Measurements from ENCODE around the gene SGSM1. TPM values are rescaled to one million over a fixed set of nuclear protein-coding genes. Genes with fewer than 3 reads are reported as not detected.

Gene SGSM1
- total and polyA plus RNA-seq, 2 donors (not counting 1 experiment from before 2014, with no cell fraction given) = not detected

GRCh38 chr22:24765166-24765565 lies 40.8 kb upstream of the SGSM1 start:
- Histone ChIP-seq H3K4me2 (ENCODE audit: extremely low read depth, insufficient read depth, low read length) (no peak overlapping the region), H2AFZ (ENCODE audit: low read length) (no peak overlapping the region), H3K27ac (ENCODE audit: insufficient read depth, low read length) (no peak overlapping the region), H3K9ac (ENCODE audit: insufficient read depth, low read length) (no peak overlapping the region), H4K20me1 (ENCODE audit: control insufficient read depth, extremely low read depth, insufficient read depth, low read length) (no peaks in the 10 kb centered on the region), H3K36me3 (ENCODE audit: control insufficient read depth, insufficient read depth, low read length) (no peaks in the 10 kb centered on the region), H3K27me3 (ENCODE audit: control insufficient read depth, insufficient read depth, low read length) (no peaks in the 10 kb centered on the region), H3K4me3 (replicated peaks in 1 of 4; ENCODE audit: control extremely low read depth in 1 of 4, insufficient read depth in 1 of 4, low read depth in 3 of 4, low read length in 4 of 4) (no peak overlapping the region), H3K79me2 (ENCODE audit: control insufficient read depth, insufficient read depth, low read length) (no peaks in the 10 kb centered on the region), H3K9me3 (ENCODE audit: control insufficient read depth, insufficient read depth, low read depth, low read length) (no peaks in the 10 kb centered on the region), H3K4me1 (ENCODE audit: control insufficient read depth, extremely low read depth, insufficient read depth, low read length) (no peaks in the 10 kb centered on the region)
- TF ChIP-seq, protein P1, sequence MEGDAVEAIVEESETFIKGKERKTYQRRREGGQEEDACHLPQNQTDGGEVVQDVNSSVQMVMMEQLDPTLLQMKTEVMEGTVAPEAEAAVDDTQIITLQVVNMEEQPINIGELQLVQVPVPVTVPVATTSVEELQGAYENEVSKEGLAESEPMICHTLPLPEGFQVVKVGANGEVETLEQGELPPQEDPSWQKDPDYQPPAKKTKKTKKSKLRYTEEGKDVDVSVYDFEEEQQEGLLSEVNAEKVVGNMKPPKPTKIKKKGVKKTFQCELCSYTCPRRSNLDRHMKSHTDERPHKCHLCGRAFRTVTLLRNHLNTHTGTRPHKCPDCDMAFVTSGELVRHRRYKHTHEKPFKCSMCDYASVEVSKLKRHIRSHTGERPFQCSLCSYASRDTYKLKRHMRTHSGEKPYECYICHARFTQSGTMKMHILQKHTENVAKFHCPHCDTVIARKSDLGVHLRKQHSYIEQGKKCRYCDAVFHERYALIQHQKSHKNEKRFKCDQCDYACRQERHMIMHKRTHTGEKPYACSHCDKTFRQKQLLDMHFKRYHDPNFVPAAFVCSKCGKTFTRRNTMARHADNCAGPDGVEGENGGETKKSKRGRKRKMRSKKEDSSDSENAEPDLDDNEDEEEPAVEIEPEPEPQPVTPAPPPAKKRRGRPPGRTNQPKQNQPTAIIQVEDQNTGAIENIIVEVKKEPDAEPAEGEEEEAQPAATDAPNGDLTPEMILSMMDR (conservative IDR thresholded peaks at IDR 0.05 in 1 of 2, IDR thresholded peaks at IDR 0.05 in 1 of 2; ENCODE audit: low read depth in 1 of 2, low read length in 2 of 2) = no peak
- TF ChIP-seq EZH2 (IDR thresholded peaks at IDR 0.05; ENCODE audit: low read length, missing control alignments) = no peak
- DNase-seq (ENCODE audit: low read depth in 2 of 2) = no peak

- Histone ChIP-seq H3K9ac (ENCODE audit: insufficient read depth, low read length) (no peak overlapping the region), H2AFZ (ENCODE audit: low read length) (no peak overlapping the region), H3K27me3 (ENCODE audit: control insufficient read depth, insufficient read depth, low read length) (no peaks in the 10 kb centered on the region), H4K20me1 (ENCODE audit: control insufficient read depth, extremely low read depth, insufficient read depth, low read length) (no peaks in the 10 kb centered on the region), H3K4me1 (ENCODE audit: control insufficient read depth, extremely low read depth, insufficient read depth, low read length) (no peaks in the 10 kb centered on the region), H3K36me3 (ENCODE audit: control insufficient read depth, insufficient read depth, low read length) (no peaks in the 10 kb centered on the region), H3K4me3 (replicated peaks in 1 of 4; ENCODE audit: control extremely low read depth in 1 of 4, insufficient read depth in 1 of 4, low read depth in 3 of 4, low read length in 4 of 4) (no peak overlapping the region), H3K4me2 (ENCODE audit: extremely low read depth, insufficient read depth, low read length) (no peak overlapping the region), H3K9me3 (ENCODE audit: control insufficient read depth, insufficient read depth, low read depth, low read length) (no peaks in the 10 kb centered on the region), H3K27ac (ENCODE audit: insufficient read depth, low read length) (no peak overlapping the region), H3K79me2 (ENCODE audit: control insufficient read depth, insufficient read depth, low read length) (no peaks in the 10 kb centered on the region)
- TF ChIP-seq, protein P1 (conservative IDR thresholded peaks at IDR 0.05 in 1 of 2, IDR thresholded peaks at IDR 0.05 in 1 of 2; ENCODE audit: low read depth in 1 of 2, low read length in 2 of 2) = peak; percentile 60 to 75
- no peak for TF ChIP-seq EZH2 (IDR thresholded peaks at IDR 0.05; ENCODE audit: low read length, missing control alignments)
- peak; percentile 35 to 67 for DNase-seq (ENCODE audit: low read depth in 2 of 2)
Measured at GRCh38 chr22:24768537-24769374, 37.3 kb upstream of the SGSM1 start.

DNA sequence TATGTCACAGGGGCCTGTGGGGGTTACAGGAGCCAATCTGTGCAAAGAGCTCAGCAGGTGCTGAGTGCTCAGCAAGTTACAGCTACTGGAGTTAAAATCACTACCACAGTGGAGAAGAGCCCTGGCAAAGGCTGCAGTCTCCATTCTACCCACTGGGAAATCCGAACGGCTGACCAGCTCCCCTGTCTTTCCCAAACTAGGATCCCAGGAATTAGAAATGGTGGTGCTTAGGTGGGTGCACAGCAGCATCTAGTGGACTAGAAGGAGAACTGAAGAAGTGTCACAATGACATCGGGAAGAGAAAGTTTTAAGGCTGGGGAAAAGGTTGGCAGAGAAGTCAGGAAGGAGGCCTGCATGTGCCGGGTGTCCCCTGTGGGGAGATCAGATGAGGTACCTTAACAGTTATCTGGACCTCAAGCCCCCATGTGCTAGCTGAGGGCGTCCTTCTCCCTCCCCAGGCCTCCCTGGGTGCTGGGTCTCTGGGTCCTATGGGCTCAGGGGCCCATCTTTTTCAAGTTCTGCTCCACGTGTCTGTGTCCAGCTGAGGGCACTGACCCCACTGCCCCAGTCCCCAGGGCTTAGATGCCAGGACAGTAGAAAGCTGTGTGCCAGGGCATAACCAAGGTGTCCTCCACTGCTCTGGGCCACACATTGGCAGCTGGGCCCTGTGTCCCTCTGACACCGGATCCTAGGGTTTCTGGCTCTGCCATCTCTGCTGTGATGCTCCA lies 33.4 kb upstream of the SGSM1 start:
- Histone ChIP-seq H3K9ac (ENCODE audit: insufficient read depth, low read length) (no peak overlapping the region), H3K36me3 (ENCODE audit: control insufficient read depth, insufficient read depth, low read length) (no peaks in the 10 kb centered on the region)

More for the DNA sequence above, 33.4 kb upstream of the SGSM1 start:
- TF ChIP-seq, protein P1 (conservative IDR thresholded peaks at IDR 0.05 in 1 of 2, IDR thresholded peaks at IDR 0.05 in 1 of 2; ENCODE audit: low read depth in 1 of 2, low read length in 2 of 2) = peak; percentile 43 to 77
- no peak for TF ChIP-seq EZH2 (IDR thresholded peaks at IDR 0.05; ENCODE audit: low read length, missing control alignments)
- H3K4me2 ChIP-seq (ENCODE audit: extremely low read depth, insufficient read depth, low read length) = no peak overlapping the region
- H3K27ac ChIP-seq (ENCODE audit: insufficient read depth, low read length) = no peak overlapping the region
- no peak overlapping the region for H2AFZ ChIP-seq (ENCODE audit: low read length)
- DNase-seq (ENCODE audit: low read depth in 2 of 2) = peak; percentile 22 to 61
- H3K4me3 ChIP-seq (replicated peaks in 1 of 4; ENCODE audit: control extremely low read depth in 1 of 4, insufficient read depth in 1 of 4, low read depth in 3 of 4, low read length in 4 of 4) = no peak overlapping the region
- no peaks in the 10 kb centered on the region for H3K9me3 ChIP-seq (ENCODE audit: control insufficient read depth, insufficient read depth, low read depth, low read length)
- no peaks in the 10 kb centered on the region for H3K4me1 ChIP-seq (ENCODE audit: control insufficient read depth, extremely low read depth, insufficient read depth, low read length)
- no peaks in the 10 kb centered on the region for H4K20me1 ChIP-seq (ENCODE audit: control insufficient read depth, extremely low read depth, insufficient read depth, low read length)
- H3K79me2 ChIP-seq (ENCODE audit: control insufficient read depth, insufficient read depth, low read length) = no peaks in the 10 kb centered on the region
- H3K27me3 ChIP-seq (ENCODE audit: control insufficient read depth, insufficient read depth, low read length) = peaks cover 2% of the 10 kb centered on the region

Measured in fibroblast of lung (primary cell).